Measurements from ENCODE around the gene ANO9.

ANO9 gene

DNA sequence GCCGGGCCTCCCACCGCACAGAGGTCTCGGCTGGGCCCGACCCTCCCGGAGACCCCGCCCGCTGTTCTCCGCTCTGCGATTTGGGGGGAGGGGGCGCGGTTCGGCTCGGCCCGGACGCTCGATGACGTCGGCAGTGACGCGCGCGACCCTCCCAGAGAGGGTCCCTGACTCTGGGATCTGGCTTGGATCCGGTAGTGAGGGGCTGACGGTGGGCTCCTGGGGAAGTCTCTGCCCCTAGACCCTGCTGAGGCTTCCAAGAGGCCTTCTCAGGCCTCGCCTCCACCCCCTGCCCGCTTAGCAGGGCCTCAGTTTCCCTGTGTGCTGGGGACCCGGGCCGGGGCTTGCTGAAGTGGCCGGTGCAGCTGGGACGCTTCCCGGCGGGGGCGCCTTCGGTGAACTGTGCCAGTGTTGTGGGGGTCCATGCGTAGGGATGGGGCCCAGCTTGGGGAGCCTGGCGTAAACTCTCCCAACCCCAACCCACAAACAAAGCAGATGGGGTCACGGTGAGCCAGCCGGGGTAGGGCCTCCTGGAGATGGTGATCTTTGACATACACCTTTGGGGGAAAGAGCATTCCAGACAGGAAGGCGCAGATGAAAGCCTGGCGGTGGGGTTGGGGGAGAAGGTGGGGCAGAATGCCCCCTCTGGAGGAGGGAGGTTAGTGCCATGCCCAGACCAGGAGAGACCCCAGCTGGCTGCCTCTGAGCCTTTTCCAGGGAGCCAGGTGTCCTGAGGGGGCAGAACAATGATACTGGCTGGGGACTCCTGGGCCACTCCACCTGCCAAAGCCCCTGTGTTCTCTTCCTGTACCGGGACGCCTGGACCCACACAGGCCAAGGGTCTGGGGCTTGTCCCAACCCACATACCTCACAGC lies 71.5 kb downstream of the ANO9 start:
- DNase-seq (ENCODE audit: low read depth in 3 of 3), result no peak

DNA sequence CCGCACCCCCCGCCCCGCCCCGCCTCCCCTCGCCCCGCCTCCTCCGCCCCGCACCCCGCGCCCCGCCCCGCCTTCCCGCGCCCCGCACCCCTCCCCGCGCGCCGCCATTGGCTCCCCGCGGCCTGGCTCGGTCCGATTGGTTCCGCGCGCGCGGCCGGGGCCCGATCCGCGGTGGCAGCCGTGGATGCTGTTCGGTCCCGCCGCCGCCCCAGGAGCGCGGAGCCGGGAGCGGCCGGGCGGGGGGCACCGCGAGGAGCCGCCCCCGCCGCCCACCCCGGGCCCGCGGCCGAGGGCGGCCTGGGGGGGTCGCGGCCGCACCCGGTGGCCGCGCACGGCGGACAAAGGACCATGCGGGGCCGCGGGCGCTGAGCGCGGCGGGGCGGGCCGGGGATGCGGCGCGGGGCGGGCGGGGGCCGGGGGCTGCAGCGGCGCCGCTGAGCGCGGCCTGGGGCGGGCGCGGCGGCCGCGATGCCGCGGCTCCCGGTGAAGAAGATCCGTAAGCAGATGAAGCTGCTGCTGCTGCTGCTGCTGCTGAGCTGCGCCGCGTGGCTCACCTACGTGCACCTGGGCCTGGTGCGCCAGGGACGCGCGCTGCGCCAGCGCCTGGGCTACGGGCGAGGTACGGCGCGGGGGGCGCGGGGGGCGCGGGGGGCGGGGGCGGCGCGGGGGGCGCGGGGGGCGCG lies 72.3 kb downstream of the ANO9 start, which contains the start of gene B4GALNT4:
Gene B4GALNT4, plus strand, starts transcription at position 164 of the 683 bp plus-strand sequence. Its CDS starts 305 bp downstream, at position 469.
- peak in 1 of 3 experiments; percentile 30 for DNase-seq (ENCODE audit: low read depth in 3 of 3)

- no peak for DNase-seq (ENCODE audit: low read depth in 3 of 3)
Observed at GRCh38 chr11:368414-369335, 73.1 kb downstream of the ANO9 start.

GRCh38 chr11:367956-368413 lies 73.8 kb downstream of the ANO9 start:
- no peak for DNase-seq (ENCODE audit: low read depth in 3 of 3)
